K562 (cell line): ENCODE measurements around the gene DYNC1I2. TPM values are rescaled to one million over a fixed set of nuclear protein-coding genes. Genes with fewer than 3 reads are reported as not detected.

Source experiments
- SPI1 ChIP-seq: IDR thresholded peaks from 2 replicates; pipeline ENCODE4 v1.6.1; 2011; ENCODE audit warnings: low read depth, low read length, control low read depth, borderline replicate concordance
- ZEB2 ChIP-seq: fragments of 450-650 bp; IDR thresholded peaks from 2 replicates; pipeline ENCODE4 v1.6.1; 2016
- ZNF133 ChIP-seq: fragments of 250-450 bp; sonication (Bioruptor Pico); IDR thresholded peaks from 2 replicates; pipeline ENCODE4 v1.4.0; 2020; ENCODE audit warnings: mild to moderate bottlenecking
- ZNF41 ChIP-seq: fragments of 250-450 bp; sonication (Bioruptor Pico); conservative IDR thresholded peaks from 2 replicates; pipeline ENCODE4 v1.4.0; 2020; ENCODE audit warnings: mild to moderate bottlenecking
- polyA plus RNA-seq, 8 experiments: library from polyadenylated mRNA; depleted of rRNA in 4 of 8; stranded (reverse) in 5 of 8; unstranded in 3 of 8; fragments of >200 nt; fragmentation: Nextera tagmentation in 2 of 8; fragmentation: Illumina TruSeq in 1 of 8; extraction: Ambion mirVana in 2 of 8; extraction: Trizol in 1 of 8; gene quantifications; 2 replicates each; pipeline versions ENCODE4 v1.2.1 to v1.2.3, GENCODE V29; 2011 to 2014; ENCODE audit warnings: inconsistent platforms in 1 of 8, missing spikeins in 1 of 8
- total RNA-seq, 7 experiments: library from RNA; depleted of rRNA in 6 of 7; stranded (reverse); fragments of >200 nt in 6 of 7; fragmentation: Illumina TruSeq in 2 of 7; extraction: Trizol in 2 of 7; gene quantifications; 2 replicates each; pipeline versions ENCODE4 v1.2.1 to v1.2.3, GENCODE V29; 2011 to 2021; ENCODE audit warnings: low replicate concordance in 1 of 7
- TF ChIP-seq, protein P1 (sequence below), 2 experiments: fragments of 450-650 bp; formaldehyde crosslinking in 1 of 2; IDR thresholded peaks; 2 replicates each; pipeline versions ENCODE4 v1.4.0 to v1.6.1; 2014 to 2020; ENCODE audit warnings: mild to moderate bottlenecking in 2 of 2, borderline replicate concordance in 1 of 2, low read depth in 1 of 2

DYNC1I2 gene
- total and polyA plus RNA-seq, 9 of the 15 experiments (the other 6 are each of a cell fraction or from before 2014, with no cell fraction given), result 59.1 to 204 (median 100) TPM

GRCh38 chr2:171747371-171747770 is 60.1 kb downstream of the DYNC1I2 start (continued):
- TF ChIP-seq, protein P1, sequence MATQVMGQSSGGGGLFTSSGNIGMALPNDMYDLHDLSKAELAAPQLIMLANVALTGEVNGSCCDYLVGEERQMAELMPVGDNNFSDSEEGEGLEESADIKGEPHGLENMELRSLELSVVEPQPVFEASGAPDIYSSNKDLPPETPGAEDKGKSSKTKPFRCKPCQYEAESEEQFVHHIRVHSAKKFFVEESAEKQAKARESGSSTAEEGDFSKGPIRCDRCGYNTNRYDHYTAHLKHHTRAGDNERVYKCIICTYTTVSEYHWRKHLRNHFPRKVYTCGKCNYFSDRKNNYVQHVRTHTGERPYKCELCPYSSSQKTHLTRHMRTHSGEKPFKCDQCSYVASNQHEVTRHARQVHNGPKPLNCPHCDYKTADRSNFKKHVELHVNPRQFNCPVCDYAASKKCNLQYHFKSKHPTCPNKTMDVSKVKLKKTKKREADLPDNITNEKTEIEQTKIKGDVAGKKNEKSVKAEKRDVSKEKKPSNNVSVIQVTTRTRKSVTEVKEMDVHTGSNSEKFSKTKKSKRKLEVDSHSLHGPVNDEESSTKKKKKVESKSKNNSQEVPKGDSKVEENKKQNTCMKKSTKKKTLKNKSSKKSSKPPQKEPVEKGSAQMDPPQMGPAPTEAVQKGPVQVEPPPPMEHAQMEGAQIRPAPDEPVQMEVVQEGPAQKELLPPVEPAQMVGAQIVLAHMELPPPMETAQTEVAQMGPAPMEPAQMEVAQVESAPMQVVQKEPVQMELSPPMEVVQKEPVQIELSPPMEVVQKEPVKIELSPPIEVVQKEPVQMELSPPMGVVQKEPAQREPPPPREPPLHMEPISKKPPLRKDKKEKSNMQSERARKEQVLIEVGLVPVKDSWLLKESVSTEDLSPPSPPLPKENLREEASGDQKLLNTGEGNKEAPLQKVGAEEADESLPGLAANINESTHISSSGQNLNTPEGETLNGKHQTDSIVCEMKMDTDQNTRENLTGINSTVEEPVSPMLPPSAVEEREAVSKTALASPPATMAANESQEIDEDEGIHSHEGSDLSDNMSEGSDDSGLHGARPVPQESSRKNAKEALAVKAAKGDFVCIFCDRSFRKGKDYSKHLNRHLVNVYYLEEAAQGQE (IDR thresholded peaks at IDR 0.05; ENCODE audit: borderline replicate concordance), result no peak
- TF ChIP-seq, protein P1 (CRISPR knock-in tag; IDR thresholded peaks at IDR 0.05; ENCODE audit: low read depth), result no peak
- TF ChIP-seq SPI1, result no peak
- no peak for TF ChIP-seq ZNF133
- TF ChIP-seq ZNF41 (CRISPR knock-in tag), result no peak
- no peak for TF ChIP-seq ZEB2
